BJ (cell line): ENCODE measurements around the gene KIAA0825. TPM values are rescaled to one million over a fixed set of nuclear protein-coding genes. Genes with fewer than 3 reads are reported as not detected.

Source experiments
- CTCF ChIA-PET: fragments of 350-600 bp; formaldehyde crosslinking; extraction: SDS; loops from one replicate; lab custom pipeline; 2021; ENCODE audit warnings: antibody characterized with exemption, inconsistent platforms; lab: Yijun Ruan, JAX
- POLR2A ChIA-PET: fragments of 300-600 bp; sonication (Branson Sonifier 250); formaldehyde crosslinking; extraction: SDS; loops from one replicate; lab custom pipeline; 2021; ENCODE audit warnings: antibody characterized with exemption; lab: Charles Lee
- DNase-seq: peaks from one replicate; pipeline ENCODE4 v3.0.0-alpha.2; 2011; ENCODE audit warnings: low read depth
- H3K27me3 ChIP-seq: 2 replicates; pipeline ENCODE4 v1.6.0; 2011; ENCODE audit warnings: low read length; ENCODE audit not compliant: control insufficient read depth, insufficient read depth
- H3K36me3 ChIP-seq: 2 replicates; pipeline ENCODE4 v1.5.1; 2011; ENCODE audit warnings: low read length; ENCODE audit not compliant: control insufficient read depth, insufficient read depth
- H3K4me3 ChIP-seq: 2 replicates; pipeline ENCODE4 v1.5.1; 2011; ENCODE audit warnings: low read depth, mild to moderate bottlenecking, control low read depth, low read length
- CTCF ChIP-seq: IDR thresholded peaks from 2 replicates; pipeline ENCODE4 v1.5.1; 2011; ENCODE audit warnings: low read depth, mild to moderate bottlenecking, control low read depth, inconsistent platforms, low read length, moderate library complexity; ENCODE audit not compliant: insufficient read depth
- polyA minus RNA-seq: library from RNA; depleted of rRNA, polyadenylated mRNA; stranded (reverse); fragments of >200 nt; gene quantifications from 2 replicates; pipeline ENCODE4 v1.2.3, GENCODE V29; 2011; rRNA and poly(A)+ RNA removed
- polyA plus RNA-seq: library from polyadenylated mRNA; depleted of rRNA; stranded (reverse); fragments of >200 nt; gene quantifications from 2 replicates; pipeline ENCODE4 v1.2.3, GENCODE V29; 2011; rRNA removed

Gene KIAA0825
- 0.69 and 1.3 TPM in 2 replicates for polyA plus RNA-seq
- polyA minus RNA-seq: 2.1 and 3.4 TPM in 2 replicates

GRCh38 chr5:94618493-94619328, at the start of gene KIAA0825, which contains the start of gene SLF1:
KIAA0825 (minus strand) TSS chr5:94618604; CDS start chr5:94537126, 81,478 bp downstream.
SLF1 (plus strand) TSS chr5:94618669; CDS start chr5:94628811, 10,142 bp downstream.
- H3K27me3 ChIP-seq: no peaks in the 10 kb centered on the region
- ChIA-PET POLR2A (interaction anchor here (0.7 kb wide), 1 partner anchor 18 kb away, joined by 3 read pairs; no protein-coding TSS in a partner anchor), CTCF (interaction anchor here (1.4 kb wide), 1 partner anchor 119 kb away, joined by 3 read pairs; no protein-coding TSS in a partner anchor)
- H3K36me3 ChIP-seq: no peaks in the 10 kb centered on the region
- no peak for TF ChIP-seq CTCF
- H3K4me3 ChIP-seq: peak within 1 kb of the TSS; percentile 75
- peak; percentile 35 for DNase-seq

- CTCF ChIA-PET: interaction anchor here (0.6 kb wide), 1 partner anchor 1008 kb away, joined by 3 read pairs; no protein-coding TSS in a partner anchor
- 0 out of 2 replicates have a peak, but pooled peaks cover 2% of the 10 kb centered on the region for H3K36me3 ChIP-seq
- POLR2A ChIA-PET: no interaction called here
- H3K4me3 ChIP-seq: no peak overlapping the region
- no peak for TF ChIP-seq CTCF
- no peak for DNase-seq
- no peaks in the 10 kb centered on the region for H3K27me3 ChIP-seq
Observed at GRCh38 chr5:94667937-94668336, 49.5 kb upstream of the KIAA0825 start.

GRCh38 chr5:94661086-94661485, 42.7 kb upstream of the KIAA0825 start:
- DNase-seq: no peak
- POLR2A ChIA-PET: no interaction called here
- Histone ChIP-seq H3K27me3 (no peaks in the 10 kb centered on the region), H3K36me3 (0 out of 2 replicates have a peak, but pooled peaks cover 2% of the 10 kb centered on the region), H3K4me3 (no peak overlapping the region)
- TF ChIP-seq CTCF: no peak
- CTCF ChIA-PET: interaction anchor here (0.7 kb wide), 1 partner anchor 57 kb away, joined by 3 read pairs; no protein-coding TSS in a partner anchor

GRCh38 chr5:94660506-94660905, 42.1 kb upstream of the KIAA0825 start:
- 0 out of 2 replicates have a peak, but pooled peaks cover 2% of the 10 kb centered on the region for H3K36me3 ChIP-seq
- H3K4me3 ChIP-seq: no peak overlapping the region
- H3K27me3 ChIP-seq: no peaks in the 10 kb centered on the region
- DNase-seq: no peak
- CTCF ChIA-PET: no interaction called here
- no peak for TF ChIP-seq CTCF
- POLR2A ChIA-PET: no interaction called here

- CTCF ChIA-PET: no interaction called here
- no peak for TF ChIP-seq CTCF
- DNase-seq: no peak
- POLR2A ChIA-PET: no interaction called here
- Histone ChIP-seq H3K4me3 (no peak overlapping the region), H3K27me3 (no peaks in the 10 kb centered on the region), H3K36me3 (no peaks in the 10 kb centered on the region)
Observed at GRCh38 chr5:94658272-94658671, 39.9 kb upstream of the KIAA0825 start.
